ENCODE measurements around the gene NEDD4L.

GRCh38 chr18:58287353-58288274, 243.6 kb downstream of the NEDD4L start:
- TF ChIP-seq, protein P1, sequence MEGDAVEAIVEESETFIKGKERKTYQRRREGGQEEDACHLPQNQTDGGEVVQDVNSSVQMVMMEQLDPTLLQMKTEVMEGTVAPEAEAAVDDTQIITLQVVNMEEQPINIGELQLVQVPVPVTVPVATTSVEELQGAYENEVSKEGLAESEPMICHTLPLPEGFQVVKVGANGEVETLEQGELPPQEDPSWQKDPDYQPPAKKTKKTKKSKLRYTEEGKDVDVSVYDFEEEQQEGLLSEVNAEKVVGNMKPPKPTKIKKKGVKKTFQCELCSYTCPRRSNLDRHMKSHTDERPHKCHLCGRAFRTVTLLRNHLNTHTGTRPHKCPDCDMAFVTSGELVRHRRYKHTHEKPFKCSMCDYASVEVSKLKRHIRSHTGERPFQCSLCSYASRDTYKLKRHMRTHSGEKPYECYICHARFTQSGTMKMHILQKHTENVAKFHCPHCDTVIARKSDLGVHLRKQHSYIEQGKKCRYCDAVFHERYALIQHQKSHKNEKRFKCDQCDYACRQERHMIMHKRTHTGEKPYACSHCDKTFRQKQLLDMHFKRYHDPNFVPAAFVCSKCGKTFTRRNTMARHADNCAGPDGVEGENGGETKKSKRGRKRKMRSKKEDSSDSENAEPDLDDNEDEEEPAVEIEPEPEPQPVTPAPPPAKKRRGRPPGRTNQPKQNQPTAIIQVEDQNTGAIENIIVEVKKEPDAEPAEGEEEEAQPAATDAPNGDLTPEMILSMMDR (IDR thresholded peaks at IDR 0.05; ENCODE audit: insufficient read depth, low read length, poor library complexity, severe bottlenecking) = no peak
- TF ChIP-seq EZH2phosphoT487 (conservative IDR thresholded peaks at IDR 0.05; ENCODE audit: low read length) = no peak
